ENCODE data around the gene CARD19. TPM values are rescaled to one million over a fixed set of nuclear protein-coding genes. Genes with fewer than 3 reads are reported as not detected.

Gene CARD19
- polyA plus RNA-seq, 6 donors from 2014 or later: 18.4 to 37.3 (median 27.4) TPM

GRCh38 chr9:93151097-93151784 lies 55.2 kb downstream of the CARD19 start:
- Mint-ChIP-seq H3K27me3 (peaks cover 0 to 4% (median 0%) of the 10 kb centered on the region in 3 donors), H3K9me3 (peaks cover 0 to 5% (median 1%) of the 10 kb centered on the region in 7 donors), H3K36me3 (no peaks in the 10 kb centered on the region), H3K4me3 (no peak overlapping the region), H3K4me1 (peaks cover 0 to 5% (median 0%) of the 10 kb centered on the region in 3 donors), H3K27ac (no peak overlapping the region)
- ATAC-seq (ENCODE audit: low read depth in 2 of 2) (no peak), DNase-seq (no peak)

- Mint-ChIP-seq H3K4me1 (peaks cover 0 to 2% (median 0%) of the 10 kb centered on the region in 3 donors), H3K9me3 (no peaks in the 10 kb centered on the region), H3K27ac (peak overlapping the region in 1 of 6 donors; percentile 82), H3K36me3 (no peaks in the 10 kb centered on the region), H3K4me3 (no peak overlapping the region), H3K27me3 (peaks cover 0 to 4% (median under 1%) of the 10 kb centered on the region in 3 donors)
- no peak for DNase-seq
- peak in 1 of 2 donors; percentile 36 for ATAC-seq (ENCODE audit: low read depth in 2 of 2)
These were observed 58.4 kb downstream of the CARD19 start for GRCh38 chr9:93154293-93154903.

- H3K27ac Mint-ChIP-seq: no peak overlapping the region
- H3K4me1 Mint-ChIP-seq: peaks cover 0 to 9% (median 4%) of the 10 kb centered on the region in 3 donors
- DNase-seq (no peak), ATAC-seq (ENCODE audit: low read depth in 2 of 2) (no peak)
- no peaks in the 10 kb centered on the region for H3K36me3 Mint-ChIP-seq
- no peak overlapping the region for H3K4me3 Mint-ChIP-seq
- peaks cover 0 to 6% (median under 1%) of the 10 kb centered on the region in 3 donors for H3K27me3 Mint-ChIP-seq
- peaks cover 0 to 1% (median 0%) of the 10 kb centered on the region in 7 donors for H3K9me3 Mint-ChIP-seq
These were observed 59.9 kb downstream of the CARD19 start for GRCh38 chr9:93155716-93156474.

- peak overlapping the region in 1 of 6 donors; percentile 27 for H3K27ac Mint-ChIP-seq
- H3K4me1 Mint-ChIP-seq: peaks cover 0 to 9% (median 4%) of the 10 kb centered on the region in 3 donors
- H3K36me3 Mint-ChIP-seq: no peaks in the 10 kb centered on the region
- peaks cover 0 to 1% (median 0%) of the 10 kb centered on the region in 7 donors for H3K9me3 Mint-ChIP-seq
- peaks cover 0 to 6% (median 0%) of the 10 kb centered on the region in 3 donors for H3K27me3 Mint-ChIP-seq
- no peak for DNase-seq
- H3K4me3 Mint-ChIP-seq: no peak overlapping the region
- ATAC-seq (ENCODE audit: low read depth in 2 of 2): no peak
These were observed 60.5 kb downstream of the CARD19 start for GRCh38 chr9:93156475-93157008.

GRCh38 chr9:93159601-93160471 lies 63.8 kb downstream of the CARD19 start:
- Mint-ChIP-seq H3K9me3 (peaks cover 0 to 1% (median 0%) of the 10 kb centered on the region in 7 donors), H3K4me3 (no peak overlapping the region)

GRCh38 chr9:93161786-93162562 lies 66.0 kb downstream of the CARD19 start:
- no peak for DNase-seq
- Mint-ChIP-seq H3K4me1 (peaks cover 0 to 9% (median 4%) of the 10 kb centered on the region in 3 donors), H3K27ac (no peak overlapping the region), H3K36me3 (no peaks in the 10 kb centered on the region), H3K27me3 (peaks cover 0 to 6% (median 0%) of the 10 kb centered on the region in 3 donors), H3K4me3 (no peak overlapping the region), H3K9me3 (peaks cover 0 to 1% (median 0%) of the 10 kb centered on the region in 7 donors)
- no peak for ATAC-seq (ENCODE audit: low read depth in 2 of 2)

More at GRCh38 chr9:93159601-93160471, 63.8 kb downstream of the CARD19 start:
- peaks cover 0 to 9% (median 4%) of the 10 kb centered on the region in 3 donors for H3K4me1 Mint-ChIP-seq
- peak overlapping the region in 2 of 6 donors; percentile 60 to 83 for H3K27ac Mint-ChIP-seq
- no peaks in the 10 kb centered on the region for H3K36me3 Mint-ChIP-seq
- peaks cover 0 to 6% (median 0%) of the 10 kb centered on the region in 3 donors for H3K27me3 Mint-ChIP-seq
- ATAC-seq (ENCODE audit: low read depth in 2 of 2) (peak; percentile 92 to 95), DNase-seq (peak; percentile 66)

Other genes with a start within 250 kb of the CARD19 start
- 1 to 10 TPM; 3.8 to 6.3 (median 5.2) TPM for gene ZNF484, start 218.2 kb upstream of the CARD19 start, polyA plus RNA-seq (ENCODE audit: low read depth in 6 of 6)
- 100 to 1,000 TPM in 1 of 6 donors, 10 to 100 TPM in 5; 37.0 to 115 (median 65.8) TPM for gene FGD3, start 148.7 kb upstream of the CARD19 start, polyA plus RNA-seq (ENCODE audit: low read depth in 6 of 6)
- gene SUSD3, start 37.5 kb upstream of the CARD19 start, polyA plus RNA-seq (ENCODE audit: low read depth in 6 of 6): 10 to 100 TPM; 35.3 to 70.1 (median 52.5) TPM
- 10 to 100 TPM in 1 of 6 donors, 1 to 10 TPM in 5; 4.3 to 14.2 (median 7.1) TPM for gene NINJ1, start 38.0 kb downstream of the CARD19 start, polyA plus RNA-seq (ENCODE audit: low read depth in 6 of 6)
- not detected for gene WNK2, start 87.9 kb downstream of the CARD19 start, polyA plus RNA-seq (ENCODE audit: low read depth in 6 of 6)

Data from naive B cell (primary cell).